Kidney (tissue), 14 donors: Measurements from ENCODE around the gene MRPS34. TPM values are rescaled to one million over a fixed set of nuclear protein-coding genes. Genes with fewer than 3 reads are reported as not detected.

Source experiments
- DNase-seq, 5 donors: peaks; one replicate each; pipeline ENCODE4 v3.0.0-alpha.2; 2013 to 2020
- FAIRE-seq: peaks from 2 replicates; lab custom pipeline; 2012; peaks lifted over from hg19 to GRCh38; lab: Jason Lieb, UNC
- H3K27ac ChIP-seq, 2 donors: one replicate each; pipeline ENCODE4 v1.7.0; 2013; ENCODE audit warnings: low read depth in 2 of 2, low read length in 2 of 2, inconsistent platforms in 1 of 2
- H3K27me3 ChIP-seq: one replicate; pipeline ENCODE4 v1.7.1; 2013; ENCODE audit warnings: low read length, inconsistent platforms; ENCODE audit not compliant: control insufficient read depth, insufficient read depth
- H3K36me3 ChIP-seq, 3 donors: one replicate each; pipeline versions ENCODE4 v1.7.0 to v1.7.1; 2013; ENCODE audit warnings: low read length in 3 of 3, control low read depth in 1 of 3, inconsistent platforms in 1 of 3; ENCODE audit not compliant: insufficient read depth in 3 of 3, control insufficient read depth in 2 of 3
- H3K4me1 ChIP-seq, 3 donors: one replicate each; pipeline versions ENCODE4 v1.7.0 to v1.7.1; 2013; ENCODE audit warnings: low read length in 3 of 3, inconsistent platforms in 1 of 3, low read depth in 1 of 3; ENCODE audit not compliant: control insufficient read depth in 2 of 3, insufficient read depth in 2 of 3
- H3K4me3 ChIP-seq, 3 donors: one replicate each; pipeline versions ENCODE4 v1.7.0 to v1.8.1; 2013; ENCODE audit warnings: low read length in 3 of 3, control low read depth in 1 of 3, inconsistent platforms in 1 of 3
- H3K9ac ChIP-seq, 3 donors: one replicate each; pipeline versions ENCODE4 v1.7.0 to v1.7.1; 2013; ENCODE audit warnings: low read length in 3 of 3, control low read depth in 1 of 3, inconsistent platforms in 1 of 3
- H3K9me3 ChIP-seq, 3 donors: one replicate each; pipeline versions ENCODE4 v1.7.0 to v1.7.1; 2013; ENCODE audit warnings: low read length in 3 of 3, control low read depth in 1 of 3, inconsistent platforms in 1 of 3; ENCODE audit not compliant: control insufficient read depth in 2 of 3, insufficient read depth in 1 of 3
- CTCF ChIP-seq: IDR thresholded peaks from 3 replicates; pipeline ENCODE4 v1.5.1; 2012; ENCODE audit warnings: mild to moderate bottlenecking, moderate library complexity, borderline replicate concordance; ENCODE audit not compliant: insufficient read depth; ENCODE audit errors: extremely low read depth
- intact Hi-C: fragments of 100-400 bp; cut with DNase I; formaldehyde crosslinking; loops from one replicate; pipeline ENCODE4 v1.11.1; 2022
- polyA plus RNA-seq: library from polyadenylated mRNA; stranded (reverse); fragments of 350-450 nt; fragmentation: Illumina TruSeq; extraction: RNeasy Lipid Tissue Mini Kit (QIAGEN cat#74804); gene quantifications from one replicate; pipeline ENCODE4 v1.2.3, GENCODE V29; 2014; ENCODE audit warnings: low read depth, low replicate concordance; ENCODE audit not compliant: insufficient read depth
- total RNA-seq: library from RNA; stranded (reverse); fragmentation: NEBNext Ultra II Directional; extraction: Animal tissue kit (Norgen Biotek cat#: 25700); gene quantifications from one replicate; pipeline ENCODE4 v1.2.1, GENCODE V29; 2021
- donor health status: control.
- donor health status: control.
- donor health status: control.
- donor health status: control.
- donor health status: control.
- donor health status: DM: yes; HTN: yes; CAD: no.
- donor health status: Normal renal cell carcinoma (clear cell type).

Gene MRPS34
- total and polyA plus RNA-seq, 2 donors from 2014 or later, result 61.7 to 187 TPM

DNA sequence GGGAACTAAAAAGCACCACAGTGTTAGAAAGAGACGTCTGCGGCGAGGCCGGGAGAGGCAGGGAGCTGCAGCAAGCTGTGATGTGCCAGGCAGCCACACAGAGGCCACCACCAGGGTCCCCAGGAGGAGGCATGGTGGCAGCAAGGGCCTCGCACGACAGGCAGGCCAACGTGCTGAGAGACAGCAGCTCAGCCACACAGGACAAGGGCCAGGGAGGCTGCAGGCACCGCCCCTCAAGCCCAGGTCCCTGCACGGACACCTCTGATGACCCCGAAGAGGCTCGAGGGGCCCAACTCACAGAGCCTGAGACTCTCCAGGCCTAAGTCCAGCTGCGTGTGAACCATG, 48.0 kb upstream of the MRPS34 start:
- H3K9me3 ChIP-seq, result no peaks in the 10 kb centered on the region
- peaks cover 0 to 12% (median 0%) of the 10 kb centered on the region in 3 donors for H3K4me1 ChIP-seq
- H3K9ac ChIP-seq, result no peak overlapping the region
- DNase-seq (no peak), FAIRE-seq (no peak)
- H3K27ac ChIP-seq, result no peak overlapping the region
- TF ChIP-seq CTCF, result no peak
- H3K36me3 ChIP-seq, result peaks cover 0 to 38% (median 11%) of the 10 kb centered on the region in 3 donors
- no peaks in the 10 kb centered on the region for H3K27me3 ChIP-seq
- H3K4me3 ChIP-seq, result no peak overlapping the region
- intact Hi-C loops, result no loop called here

DNA sequence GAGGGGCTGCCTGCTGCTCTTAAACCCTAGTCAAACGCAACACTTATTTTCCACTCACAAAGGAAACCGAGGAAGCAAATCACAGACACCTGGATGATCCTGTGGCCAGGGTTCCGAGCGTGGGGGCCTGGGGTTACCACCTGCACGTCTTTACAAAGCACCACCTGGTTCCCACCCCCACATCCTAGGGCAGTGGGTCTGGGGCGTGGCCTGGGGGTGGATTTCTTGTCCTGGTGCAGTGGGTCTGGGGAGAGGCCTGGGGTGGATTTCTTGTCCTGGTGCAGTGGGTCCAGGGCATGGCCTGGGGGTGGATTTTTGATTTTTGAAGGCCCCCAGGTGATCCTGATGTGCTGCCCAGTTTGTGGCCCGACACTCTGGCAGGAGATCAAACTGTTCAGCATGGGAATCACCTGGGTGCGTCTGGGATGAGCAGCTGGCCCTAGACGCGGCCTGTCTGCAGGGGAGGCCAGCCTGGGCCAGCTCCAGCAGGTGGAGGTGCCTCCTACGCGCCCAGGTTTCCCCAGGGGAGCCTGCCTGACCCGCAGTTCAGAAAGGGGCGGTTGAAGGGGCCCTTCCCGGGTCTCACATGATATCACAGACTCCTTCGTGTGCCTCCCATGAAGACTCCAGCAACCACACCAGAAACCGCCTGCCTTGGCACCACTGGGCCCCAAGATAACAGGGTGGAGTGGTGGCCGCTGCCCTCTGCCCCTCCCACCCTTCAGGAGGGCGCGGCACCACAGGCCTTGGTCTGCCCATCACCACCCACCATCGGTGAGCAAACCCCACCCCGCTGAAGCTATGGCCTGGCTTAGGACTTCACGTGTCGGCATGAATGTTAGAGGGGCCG, 47.4 kb upstream of the MRPS34 start:
- no peak for DNase-seq
- Histone ChIP-seq H3K4me1 (peaks cover 0 to 6% (median 0%) of the 10 kb centered on the region in 3 donors), H3K36me3 (peaks cover 0 to 39% (median 11%) of the 10 kb centered on the region in 3 donors), H3K9ac (no peak overlapping the region), H3K27ac (no peak overlapping the region), H3K4me3 (no peak overlapping the region), H3K9me3 (no peaks in the 10 kb centered on the region), H3K27me3 (no peaks in the 10 kb centered on the region)
- no peak for TF ChIP-seq CTCF
- intact Hi-C loops, result no loop called here
- FAIRE-seq, result no peak

DNA sequence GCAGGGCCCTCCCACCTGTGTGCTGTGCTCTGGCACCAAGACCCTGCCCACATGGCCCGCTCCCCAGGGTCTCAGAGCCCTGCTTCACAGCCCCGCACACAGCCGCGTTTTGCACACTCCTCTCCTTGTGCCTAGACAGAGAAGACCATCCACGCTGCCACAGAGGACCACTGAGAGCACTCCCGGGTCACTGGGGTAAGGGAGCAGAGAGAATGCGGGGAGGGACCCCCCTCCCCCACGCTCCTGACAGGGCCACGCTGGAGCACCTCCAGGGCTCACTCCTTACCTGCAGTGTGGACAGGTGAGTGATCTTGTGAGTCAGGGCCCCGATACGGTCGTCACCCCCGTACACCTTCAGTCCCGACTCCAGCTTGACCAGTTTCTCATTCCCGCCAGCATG, 46.7 kb upstream of the MRPS34 start:
- DNase-seq (no peak), FAIRE-seq (no peak)
- intact Hi-C loops, result no loop called here
- H3K27ac ChIP-seq, result no peak overlapping the region
- H3K9me3 ChIP-seq, result no peaks in the 10 kb centered on the region
- H3K27me3 ChIP-seq, result no peaks in the 10 kb centered on the region
- H3K9ac ChIP-seq, result no peak overlapping the region
- TF ChIP-seq CTCF, result no peak
- H3K4me1 ChIP-seq, result peaks cover 0 to 4% (median 0%) of the 10 kb centered on the region in 3 donors
- H3K4me3 ChIP-seq, result no peak overlapping the region
- H3K36me3 ChIP-seq, result peaks cover 0 to 45% (median 11%) of the 10 kb centered on the region in 3 donors
